ENCODE measurements around the gene NEK9.
"Not testable (repeated sequence)": the region's sequence is repeated elsewhere in the genome, so short reads cannot be mapped to it uniquely, and the experiment has no call there.

Gene NEK9

GRCh38 chr14:75153295-75153694 lies 26.4 kb upstream of the NEK9 start:
- Histone ChIP-seq H2AFZ (ENCODE audit: low read depth, low read length, severe bottlenecking) (no peak overlapping the region), H3K4me2 (ENCODE audit: low read depth, low read length, poor library complexity, severe bottlenecking) (no peak overlapping the region), H3K27me3 (ENCODE audit: low read length) (no peaks in the 10 kb centered on the region), H3F3A (ENCODE audit: insufficient read depth) (no peaks in the 10 kb centered on the region), H3K79me2 (ENCODE audit: insufficient read depth, low read length) (peaks cover 24% of the 10 kb centered on the region), H3K4me3 (ENCODE audit: insufficient read depth, low read length, poor library complexity, severe bottlenecking) (no peak overlapping the region), H3K9me2 (replicated peaks; ENCODE audit: insufficient read depth, low read length) (no peaks in the 10 kb centered on the region), H3K36me3 (ENCODE audit: low read length) (no peaks in the 10 kb centered on the region), H3K9me3 (ENCODE audit: insufficient read depth, low read length) (no peaks in the 10 kb centered on the region), H3K27ac (ENCODE audit: low read depth, low read length) (no peak overlapping the region), H4K20me1 (ENCODE audit: low read depth, low read length) (no peaks in the 10 kb centered on the region), H3K9ac (ENCODE audit: low read length) (no peak overlapping the region)
- TF ChIP-seq CTCF (IDR thresholded peaks at IDR 0.05; ENCODE audit: insufficient read depth, low read length, poor library complexity, severe bottlenecking): no peak
- no peak for TF ChIP-seq EZH2phosphoT487 (conservative IDR thresholded peaks at IDR 0.05; ENCODE audit: low read length)

DNA sequence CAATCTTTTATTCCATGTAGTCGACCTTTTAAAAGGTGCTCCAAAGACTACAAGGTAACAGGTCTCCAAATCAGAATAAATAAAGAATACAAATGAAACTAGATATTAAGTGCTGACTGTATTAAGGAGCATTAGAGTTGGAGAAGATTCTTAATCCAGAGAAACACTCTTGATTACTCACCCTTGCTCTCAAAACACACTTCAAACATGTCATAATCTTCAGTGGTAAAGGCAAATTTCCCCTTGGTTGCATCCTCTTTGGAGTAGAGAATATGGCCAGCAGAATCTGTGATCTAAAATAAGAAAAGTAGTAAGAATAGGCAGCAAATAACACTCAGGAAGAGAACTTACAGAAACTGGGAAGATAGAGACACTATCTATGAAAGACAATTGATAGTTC lies 25.0 kb upstream of the NEK9 start:
- no peaks in the 10 kb centered on the region for H3K36me3 ChIP-seq (ENCODE audit: low read length)
- no peak overlapping the region for H3K4me2 ChIP-seq (ENCODE audit: low read depth, low read length, poor library complexity, severe bottlenecking)

DNA sequence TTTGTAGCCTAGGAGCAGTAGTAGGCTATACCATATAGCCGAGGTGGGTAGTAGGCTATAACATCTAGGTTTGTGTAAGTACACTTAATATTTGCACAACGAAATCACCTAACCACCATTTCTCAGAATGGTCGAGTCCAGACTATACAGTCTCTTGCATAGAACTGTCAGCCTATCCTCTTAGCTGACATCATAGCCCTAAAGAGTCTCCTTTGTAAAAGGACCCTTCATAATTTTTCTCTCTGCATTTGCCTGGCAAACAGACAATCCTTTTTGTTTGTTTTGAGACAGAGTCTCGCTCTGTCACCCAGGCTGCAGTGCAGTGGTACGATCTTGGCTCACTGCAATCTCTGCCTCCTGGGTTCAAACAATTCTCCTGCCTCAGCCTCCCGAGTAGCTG lies 23.8 kb upstream of the NEK9 start:
- H2AFZ ChIP-seq (ENCODE audit: low read depth, low read length, severe bottlenecking); H3K27me3 ChIP-seq (ENCODE audit: low read length); H3K79me2 ChIP-seq (ENCODE audit: insufficient read depth, low read length); H3K9ac ChIP-seq (ENCODE audit: low read length); H3K9me2 ChIP-seq (replicated peaks; ENCODE audit: insufficient read depth, low read length); H3F3A ChIP-seq (ENCODE audit: insufficient read depth); H3K36me3 ChIP-seq (ENCODE audit: low read length); H3K4me3 ChIP-seq (ENCODE audit: insufficient read depth, low read length, poor library complexity, severe bottlenecking); H3K4me2 ChIP-seq (ENCODE audit: low read depth, low read length, poor library complexity, severe bottlenecking); H4K20me1 ChIP-seq (ENCODE audit: low read depth, low read length); H3K9me3 ChIP-seq (ENCODE audit: insufficient read depth, low read length); H3K27ac ChIP-seq (ENCODE audit: low read depth, low read length): not testable (repeated sequence)

More for the DNA sequence above, 25.0 kb upstream of the NEK9 start:
- H2AFZ ChIP-seq (ENCODE audit: low read depth, low read length, severe bottlenecking): no peak overlapping the region
- H3F3A ChIP-seq (ENCODE audit: insufficient read depth): no peaks in the 10 kb centered on the region
- no peaks in the 10 kb centered on the region for H3K9me2 ChIP-seq (replicated peaks; ENCODE audit: insufficient read depth, low read length)
- no peak overlapping the region for H3K27ac ChIP-seq (ENCODE audit: low read depth, low read length)
- no peaks in the 10 kb centered on the region for H3K27me3 ChIP-seq (ENCODE audit: low read length)
- H3K9me3 ChIP-seq (ENCODE audit: insufficient read depth, low read length): no peaks in the 10 kb centered on the region
- TF ChIP-seq CTCF (IDR thresholded peaks at IDR 0.05; ENCODE audit: insufficient read depth, low read length, poor library complexity, severe bottlenecking) (no peak), EZH2phosphoT487 (conservative IDR thresholded peaks at IDR 0.05; ENCODE audit: low read length) (no peak)
- H3K4me3 ChIP-seq (ENCODE audit: insufficient read depth, low read length, poor library complexity, severe bottlenecking): no peak overlapping the region
- peaks cover 16% of the 10 kb centered on the region for H3K79me2 ChIP-seq (ENCODE audit: insufficient read depth, low read length)
- H3K9ac ChIP-seq (ENCODE audit: low read length): no peak overlapping the region
- H4K20me1 ChIP-seq (ENCODE audit: low read depth, low read length): no peaks in the 10 kb centered on the region

DNA sequence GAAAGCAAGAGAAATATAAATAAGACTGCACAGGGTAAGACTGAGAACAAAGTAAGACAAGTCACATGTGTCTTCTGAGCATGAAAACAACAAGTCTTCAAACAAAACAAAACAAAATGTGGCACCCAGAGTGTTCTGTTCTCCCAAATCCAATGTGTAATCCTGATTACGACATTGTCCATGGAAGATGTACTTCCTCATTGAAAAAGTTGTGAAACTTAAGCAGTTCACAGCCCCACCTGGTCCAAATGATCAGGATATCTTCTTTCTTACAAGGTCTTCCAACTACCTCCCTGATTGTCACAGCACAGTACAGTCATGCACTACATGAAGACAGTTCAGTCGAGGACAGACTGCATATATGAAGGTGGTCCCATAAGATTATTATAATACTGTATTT lies 23.3 kb upstream of the NEK9 start:
- Histone ChIP-seq H3K79me2 (ENCODE audit: insufficient read depth, low read length) (peaks cover under 1% of the 10 kb centered on the region; the same call in 1 of the 2 replicates), H3K27me3 (ENCODE audit: low read length) (no peaks in the 10 kb centered on the region), H3K27ac (ENCODE audit: low read depth, low read length) (no peak overlapping the region), H3F3A (ENCODE audit: insufficient read depth) (no peaks in the 10 kb centered on the region), H3K9me2 (replicated peaks; ENCODE audit: insufficient read depth, low read length) (no peaks in the 10 kb centered on the region), H3K4me3 (ENCODE audit: insufficient read depth, low read length, poor library complexity, severe bottlenecking) (no peak overlapping the region), H3K36me3 (ENCODE audit: low read length) (no peaks in the 10 kb centered on the region), H4K20me1 (ENCODE audit: low read depth, low read length) (no peaks in the 10 kb centered on the region), H2AFZ (ENCODE audit: low read depth, low read length, severe bottlenecking) (no peak overlapping the region), H3K9ac (ENCODE audit: low read length) (no peak overlapping the region), H3K4me2 (ENCODE audit: low read depth, low read length, poor library complexity, severe bottlenecking) (no peak overlapping the region), H3K9me3 (ENCODE audit: insufficient read depth, low read length) (no peaks in the 10 kb centered on the region)
- TF ChIP-seq EZH2phosphoT487 (conservative IDR thresholded peaks at IDR 0.05; ENCODE audit: low read length) (no peak), CTCF (IDR thresholded peaks at IDR 0.05; ENCODE audit: insufficient read depth, low read length, poor library complexity, severe bottlenecking) (no peak)

Measured in SU-DHL-6 (cell line).